ENCODE results near the gene BBOF1. TPM values are rescaled to one million over a fixed set of nuclear protein-coding genes. Genes with fewer than 3 reads are reported as not detected.

The BBOF1 gene
- total RNA-seq, 1 experiment from 2014 or later: 4.0 TPM

GRCh38 chr14:74064426-74064825 is 45.3 kb downstream of the BBOF1 start:
- no peaks in the 10 kb centered on the region for H3K9me3 ChIP-seq (ENCODE audit: control insufficient read depth in 1 of 2, insufficient read depth in 1 of 2, low read depth in 1 of 2, low read length in 2 of 2)
- H3K4me1 ChIP-seq (ENCODE audit: control insufficient read depth in 1 of 2, insufficient read depth in 2 of 2, low read length in 2 of 2): peaks cover 11 to 17% of the 10 kb centered on the region in 2 experiments; a peak in 3 of 4 replicates
- RAD21 ChIA-PET (ENCODE audit: low non-redundant PET in 1 of 2, low total read pairs in 2 of 2, uncharacterized antibody in 2 of 2, unreplicated experiment in 2 of 2): no interaction called here
- no peak overlapping the region for H2AFZ ChIP-seq (ENCODE audit: low read depth, low read length, poor library complexity, severe bottlenecking)
- H3K4me2 ChIP-seq (ENCODE audit: low read length): no peak overlapping the region
- no peaks in the 10 kb centered on the region for H3K9me2 ChIP-seq (ENCODE audit: insufficient read depth)
- intact Hi-C loops (cut with micrococcal nuclease): no loop called here
- no peaks in the 10 kb centered on the region for H3K27me3 ChIP-seq (ENCODE audit: insufficient read depth, low read length)
- CTCF ChIA-PET: interaction anchor here (0.8 kb wide), 1 partner anchor 16 kb away, joined by 3 read pairs; no protein-coding TSS in a partner anchor
- H3K4me3 ChIP-seq (replicated peaks in 1 of 2; ENCODE audit: low read depth in 1 of 2, low read length in 2 of 2): no peak overlapping the region
- POLR2A ChIA-PET: no interaction called here
- H3K27ac ChIP-seq (ENCODE audit: low read depth, low read length): no peak overlapping the region
- no peaks in the 10 kb centered on the region for H3K79me2 ChIP-seq (ENCODE audit: insufficient read depth, low read length)
- no peak for ATAC-seq
- H4K20me1 ChIP-seq (ENCODE audit: insufficient read depth): no peaks in the 10 kb centered on the region
- H3K36me3 ChIP-seq (ENCODE audit: control insufficient read depth in 1 of 2, insufficient read depth in 2 of 2, low read length in 2 of 2): no peaks in the 10 kb centered on the region; a peak in 1 of 4 replicates
- no peak overlapping the region for H3K9ac ChIP-seq (ENCODE audit: low read length)
- no peak for DNase-seq (ENCODE audit: low read depth, low spot score)
- no TSS peak for BruUV-seq (replicated peaks)
- TF ChIP-seq SP1 (IDR thresholded peaks at IDR 0.05; ENCODE audit: low read depth): no peak
- no peak for TF ChIP-seq EGR1 (IDR thresholded peaks at IDR 0.05; ENCODE audit: low read depth)
- TF ChIP-seq SRF (IDR thresholded peaks at IDR 0.05; ENCODE audit: low read depth): no peak
- no peak for TF ChIP-seq YY1 (IDR thresholded peaks at IDR 0.05; ENCODE audit: extremely low read depth, insufficient replicate concordance, low read depth, low read length)
- TF ChIP-seq ELF1 (IDR thresholded peaks at IDR 0.05; ENCODE audit: borderline replicate concordance, low read depth): no peak
- TF ChIP-seq CEBPB (IDR thresholded peaks at IDR 0.05; ENCODE audit: low read depth): no peak
- TF ChIP-seq FOSL1 (IDR thresholded peaks at IDR 0.05; ENCODE audit: low read depth): no peak
- TF ChIP-seq CBX3 (IDR thresholded peaks at IDR 0.05; ENCODE audit: low read depth): no peak
- TF ChIP-seq ATF3 (IDR thresholded peaks at IDR 0.05): no peak
- TF ChIP-seq EZH2phosphoT487 (IDR thresholded peaks at IDR 0.05; ENCODE audit: borderline replicate concordance): no peak
- no peak for TF ChIP-seq SIN3A (IDR thresholded peaks at IDR 0.05; ENCODE audit: low read depth)
- no peak for TF ChIP-seq ZBTB33 (IDR thresholded peaks at IDR 0.05; ENCODE audit: extremely low read depth, insufficient replicate concordance, low read length)
- no peak for TF ChIP-seq TCF7L2 (IDR thresholded peaks at IDR 0.05; ENCODE audit: borderline replicate concordance, extremely low read depth, insufficient read depth, insufficient read length)
- no peak for TF ChIP-seq ZFX (IDR thresholded peaks at IDR 0.05)
- no peak for TF ChIP-seq JUND (IDR thresholded peaks at IDR 0.05)
- TF ChIP-seq EZH2 (IDR thresholded peaks at IDR 0.05): no peak
- TF ChIP-seq, protein P1, sequence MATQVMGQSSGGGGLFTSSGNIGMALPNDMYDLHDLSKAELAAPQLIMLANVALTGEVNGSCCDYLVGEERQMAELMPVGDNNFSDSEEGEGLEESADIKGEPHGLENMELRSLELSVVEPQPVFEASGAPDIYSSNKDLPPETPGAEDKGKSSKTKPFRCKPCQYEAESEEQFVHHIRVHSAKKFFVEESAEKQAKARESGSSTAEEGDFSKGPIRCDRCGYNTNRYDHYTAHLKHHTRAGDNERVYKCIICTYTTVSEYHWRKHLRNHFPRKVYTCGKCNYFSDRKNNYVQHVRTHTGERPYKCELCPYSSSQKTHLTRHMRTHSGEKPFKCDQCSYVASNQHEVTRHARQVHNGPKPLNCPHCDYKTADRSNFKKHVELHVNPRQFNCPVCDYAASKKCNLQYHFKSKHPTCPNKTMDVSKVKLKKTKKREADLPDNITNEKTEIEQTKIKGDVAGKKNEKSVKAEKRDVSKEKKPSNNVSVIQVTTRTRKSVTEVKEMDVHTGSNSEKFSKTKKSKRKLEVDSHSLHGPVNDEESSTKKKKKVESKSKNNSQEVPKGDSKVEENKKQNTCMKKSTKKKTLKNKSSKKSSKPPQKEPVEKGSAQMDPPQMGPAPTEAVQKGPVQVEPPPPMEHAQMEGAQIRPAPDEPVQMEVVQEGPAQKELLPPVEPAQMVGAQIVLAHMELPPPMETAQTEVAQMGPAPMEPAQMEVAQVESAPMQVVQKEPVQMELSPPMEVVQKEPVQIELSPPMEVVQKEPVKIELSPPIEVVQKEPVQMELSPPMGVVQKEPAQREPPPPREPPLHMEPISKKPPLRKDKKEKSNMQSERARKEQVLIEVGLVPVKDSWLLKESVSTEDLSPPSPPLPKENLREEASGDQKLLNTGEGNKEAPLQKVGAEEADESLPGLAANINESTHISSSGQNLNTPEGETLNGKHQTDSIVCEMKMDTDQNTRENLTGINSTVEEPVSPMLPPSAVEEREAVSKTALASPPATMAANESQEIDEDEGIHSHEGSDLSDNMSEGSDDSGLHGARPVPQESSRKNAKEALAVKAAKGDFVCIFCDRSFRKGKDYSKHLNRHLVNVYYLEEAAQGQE (IDR thresholded peaks at IDR 0.05; ENCODE audit: low read depth): no peak
- TF ChIP-seq, protein P2, sequence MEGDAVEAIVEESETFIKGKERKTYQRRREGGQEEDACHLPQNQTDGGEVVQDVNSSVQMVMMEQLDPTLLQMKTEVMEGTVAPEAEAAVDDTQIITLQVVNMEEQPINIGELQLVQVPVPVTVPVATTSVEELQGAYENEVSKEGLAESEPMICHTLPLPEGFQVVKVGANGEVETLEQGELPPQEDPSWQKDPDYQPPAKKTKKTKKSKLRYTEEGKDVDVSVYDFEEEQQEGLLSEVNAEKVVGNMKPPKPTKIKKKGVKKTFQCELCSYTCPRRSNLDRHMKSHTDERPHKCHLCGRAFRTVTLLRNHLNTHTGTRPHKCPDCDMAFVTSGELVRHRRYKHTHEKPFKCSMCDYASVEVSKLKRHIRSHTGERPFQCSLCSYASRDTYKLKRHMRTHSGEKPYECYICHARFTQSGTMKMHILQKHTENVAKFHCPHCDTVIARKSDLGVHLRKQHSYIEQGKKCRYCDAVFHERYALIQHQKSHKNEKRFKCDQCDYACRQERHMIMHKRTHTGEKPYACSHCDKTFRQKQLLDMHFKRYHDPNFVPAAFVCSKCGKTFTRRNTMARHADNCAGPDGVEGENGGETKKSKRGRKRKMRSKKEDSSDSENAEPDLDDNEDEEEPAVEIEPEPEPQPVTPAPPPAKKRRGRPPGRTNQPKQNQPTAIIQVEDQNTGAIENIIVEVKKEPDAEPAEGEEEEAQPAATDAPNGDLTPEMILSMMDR (IDR thresholded peaks at IDR 0.05 in 2 of 3, conservative IDR thresholded peaks at IDR 0.05 in 1 of 3; ENCODE audit: borderline replicate concordance in 1 of 3, insufficient read depth in 1 of 3, low read depth in 2 of 3, low read length in 2 of 3): no peak
- TF ChIP-seq POLR2A (IDR thresholded peaks at IDR 0.05; ENCODE audit: borderline replicate concordance, extremely low read depth, insufficient read depth, insufficient read length): no peak
